Endodermal cell (in vitro differentiated cells): ENCODE results near the gene ADIPOQ. TPM values are rescaled to one million over a fixed set of nuclear protein-coding genes. Genes with fewer than 3 reads are reported as not detected.

Experiments used
- DNase-seq: peaks from one replicate; pipeline ENCODE4 v3.0.0-alpha.2; 2017
- H3K27ac ChIP-seq: 2 replicates; pipeline ENCODE4 v1.5.1; 2013; ENCODE audit warnings: mild to moderate bottlenecking, low read depth, low read length, moderate library complexity
- H3K27me3 ChIP-seq: 2 replicates; pipeline ENCODE4 v1.6.1; 2013; ENCODE audit warnings: mild to moderate bottlenecking, low read length, moderate library complexity; ENCODE audit not compliant: insufficient read depth, control insufficient read depth, poor library complexity, severe bottlenecking
- H3K36me3 ChIP-seq: 2 replicates; pipeline ENCODE4 v1.7.0; 2013; ENCODE audit warnings: mild to moderate bottlenecking, low read length, moderate library complexity; ENCODE audit not compliant: control insufficient read depth, insufficient read depth
- H3K4me1 ChIP-seq: one replicate; pipeline ENCODE4 v1.7.0; 2013; ENCODE audit warnings: low read length; ENCODE audit not compliant: control insufficient read depth, insufficient read depth
- H3K4me3 ChIP-seq: 2 replicates; pipeline ENCODE4 v1.5.1; 2013; ENCODE audit warnings: mild to moderate bottlenecking, low read length, moderate library complexity
- H3K9ac ChIP-seq: 2 replicates; pipeline ENCODE4 v1.6.1; 2013; ENCODE audit warnings: mild to moderate bottlenecking, low read length, moderate library complexity; ENCODE audit not compliant: poor library complexity, severe bottlenecking; ENCODE audit errors: extremely low read depth
- H3K9me3 ChIP-seq: 2 replicates; pipeline ENCODE4 v1.6.1; 2013; ENCODE audit warnings: mild to moderate bottlenecking, low read length, moderate library complexity; ENCODE audit not compliant: control insufficient read depth
- H3K27ac Mint-ChIP-seq: 2 replicates; pipeline ENCODE4 v1.8.0; 2020; ENCODE audit warnings: mixed read lengths
- H3K27me3 Mint-ChIP-seq: 2 replicates; pipeline ENCODE4 v1.8.0; 2021; ENCODE audit warnings: mild to moderate bottlenecking, mixed read lengths; ENCODE audit not compliant: insufficient read depth
- H3K36me3 Mint-ChIP-seq: 2 replicates; pipeline ENCODE4 v1.8.0; 2020; ENCODE audit warnings: low read depth, mixed read lengths
- H3K4me1 Mint-ChIP-seq: 2 replicates; pipeline ENCODE4 v1.8.0; 2020; ENCODE audit warnings: mixed read lengths
- H3K4me3 Mint-ChIP-seq: 2 replicates; pipeline ENCODE4 v1.8.0; 2020; ENCODE audit warnings: mild to moderate bottlenecking, moderate library complexity, mixed read lengths
- H3K9me3 Mint-ChIP-seq: 2 replicates; pipeline ENCODE4 v1.8.0; 2020; ENCODE audit warnings: mild to moderate bottlenecking, mixed read lengths
- CTCF ChIP-seq: fragments of 200-600 bp; sonication (generic); conservative IDR thresholded peaks from 2 replicates; pipeline ENCODE4 v1.5.0; 2021; ENCODE audit warnings: antibody characterized with exemption, mild to moderate bottlenecking
- WGBS, 2 experiments: methylation state at CpG; one replicate each; pipeline versions ENCODE4 v1.1.5 to v1.1.7; 2013; ENCODE audit warnings: missing lambda C conversion rate in 2 of 2, mixed read lengths in 1 of 2; ENCODE audit not compliant: insufficient coverage in 1 of 2, insufficient read length in 1 of 2; 5-methylcytosine and 5-hydroxymethylcytosine counted together
- total RNA-seq, 2 donors: library from RNA; stranded (reverse); fragmentation: NEBNext Ultra II Directional in 1 of 2; extraction: Animal tissue kit (Norgen Biotek cat#: 25700) in 1 of 2; gene quantifications; 2 replicates in 1 of 2; 3 replicates in 1 of 2; pipeline ENCODE4 v1.2.1, GENCODE V29; 2021

The ADIPOQ gene
- total RNA-seq, 2 donors from 2014 or later = not detected

- TF ChIP-seq CTCF = no peak
- Histone ChIP-seq H3K27me3 (no peaks in the 10 kb centered on the region), H3K4me1 (no peaks in the 10 kb centered on the region), H3K27ac (no peak overlapping the region), H3K9ac (no peak overlapping the region), H3K36me3 (no peaks in the 10 kb centered on the region), H3K9me3 (no peaks in the 10 kb centered on the region), H3K4me3 (no peak overlapping the region)
- Mint-ChIP-seq H3K36me3 (no peaks in the 10 kb centered on the region), H3K4me3 (no peak overlapping the region), H3K9me3 (peaks cover 11% of the 10 kb centered on the region), H3K4me1 (peaks cover 6% of the 10 kb centered on the region), H3K27ac (no peak overlapping the region), H3K27me3 (peaks cover 22% of the 10 kb centered on the region)
- WGBS, 2 experiments = 95 to 100% methylated on average over 2 to 4 of the region's 4 CpGs
- no peak for DNase-seq
These were observed 28.4 kb upstream of the ADIPOQ start for GRCh38 chr3:186814100-186814499.

DNA sequence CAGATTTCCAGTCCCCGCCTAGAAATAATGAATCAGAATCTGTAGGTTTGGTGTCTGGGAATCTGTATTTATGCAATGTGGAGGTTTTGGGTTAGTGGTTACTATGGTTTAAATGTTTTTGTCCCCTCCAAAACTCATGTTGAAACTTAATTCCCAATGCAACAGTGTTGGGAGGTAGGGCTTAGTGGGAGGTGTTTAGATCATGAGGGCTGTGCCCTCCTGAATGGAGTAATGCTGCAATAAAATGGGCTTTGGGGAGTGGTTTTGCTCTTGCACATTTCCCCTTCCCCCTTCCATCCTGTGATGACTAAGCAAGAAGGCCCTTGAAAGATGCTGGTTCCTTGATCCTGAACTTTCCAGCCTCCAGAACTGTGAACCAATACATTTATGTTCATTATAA, 27.1 kb upstream of the ADIPOQ start:
- TF ChIP-seq CTCF = no peak
- Histone ChIP-seq H3K4me1 (no peaks in the 10 kb centered on the region), H3K36me3 (no peaks in the 10 kb centered on the region), H3K4me3 (no peak overlapping the region), H3K27me3 (no peaks in the 10 kb centered on the region), H3K27ac (no peak overlapping the region), H3K9me3 (no peaks in the 10 kb centered on the region), H3K9ac (no peak overlapping the region)
- Mint-ChIP-seq H3K27me3 (peaks cover 21% of the 10 kb centered on the region), H3K36me3 (no peaks in the 10 kb centered on the region), H3K4me1 (peaks cover 6% of the 10 kb centered on the region), H3K4me3 (no peak overlapping the region), H3K27ac (no peak overlapping the region), H3K9me3 (peaks cover 11% of the 10 kb centered on the region)
- no peak for DNase-seq
- WGBS, 2 experiments = 94% methylated on average over 1 of the region's 1 CpG; no CpG with 5 or more reads in 1 of the 2 experiments

- Mint-ChIP-seq H3K4me1 (peaks cover 6% of the 10 kb centered on the region), H3K36me3 (no peaks in the 10 kb centered on the region), H3K27ac (no peak overlapping the region), H3K4me3 (no peak overlapping the region), H3K9me3 (no peaks in the 10 kb centered on the region), H3K27me3 (peaks cover 9% of the 10 kb centered on the region)
- no peaks in the 10 kb centered on the region for H3K27me3 ChIP-seq
- TF ChIP-seq CTCF = no peak
- WGBS, 2 experiments = 91 to 95% methylated on average over 5 of the region's 5 CpGs
- H3K36me3 ChIP-seq = no peaks in the 10 kb centered on the region
- H3K9me3 ChIP-seq = no peaks in the 10 kb centered on the region
- H3K9ac ChIP-seq = no peak overlapping the region
- no peak overlapping the region for H3K27ac ChIP-seq
- DNase-seq = no peak
- H3K4me1 ChIP-seq = no peaks in the 10 kb centered on the region
- H3K4me3 ChIP-seq = no peak overlapping the region
These were observed 24.0 kb upstream of the ADIPOQ start for GRCh38 chr3:186818516-186818915.
